ENCODE measurements around the gene MRPS14. TPM values are rescaled to one million over a fixed set of nuclear protein-coding genes. Genes with fewer than 3 reads are reported as not detected.

The MRPS14 gene
- total RNA-seq, 1 experiment from 2014 or later: 29.4 TPM

- no peak for ATAC-seq
- Histone ChIP-seq H3K27me3 (ENCODE audit: insufficient read depth, low read length) (no peaks in the 10 kb centered on the region), H3K9ac (ENCODE audit: low read length) (no peak overlapping the region), H3K27ac (ENCODE audit: low read depth, low read length) (no peak overlapping the region), H3K79me2 (ENCODE audit: insufficient read depth, low read length) (peaks cover 87% of the 10 kb centered on the region), H4K20me1 (ENCODE audit: insufficient read depth) (peaks cover 30% of the 10 kb centered on the region; the same call in 1 of the 2 replicates), H3K9me3 (ENCODE audit: control insufficient read depth in 1 of 2, insufficient read depth in 1 of 2, low read depth in 1 of 2, low read length in 2 of 2) (no peaks in the 10 kb centered on the region), H3K4me2 (ENCODE audit: low read length) (no peak overlapping the region), H2AFZ (ENCODE audit: low read depth, low read length, poor library complexity, severe bottlenecking) (no peak overlapping the region), H3K9me2 (ENCODE audit: insufficient read depth) (no peaks in the 10 kb centered on the region), H3K4me3 (replicated peaks in 1 of 2; ENCODE audit: low read depth in 1 of 2, low read length in 2 of 2) (no peak overlapping the region), H3K36me3 (ENCODE audit: control insufficient read depth in 1 of 2, insufficient read depth in 2 of 2, low read length in 2 of 2) (peaks cover 24 to 31% of the 10 kb centered on the region in 2 experiments), H3K4me1 (ENCODE audit: control insufficient read depth in 1 of 2, insufficient read depth in 2 of 2, low read length in 2 of 2) (peaks cover 5 to 19% of the 10 kb centered on the region in 2 experiments; a peak in 3 of 4 replicates)
- no peak for DNase-seq (ENCODE audit: low read depth, low spot score)
- BruUV-seq (replicated peaks): no TSS peak
- ChIA-PET CTCF (no interaction called here), POLR2A (interaction anchor here (0.8 kb wide), 1 partner anchor 233 kb away, joined by 3 read pairs; no protein-coding TSS in a partner anchor), RAD21 (ENCODE audit: low non-redundant PET in 1 of 2, low total read pairs in 2 of 2, uncharacterized antibody in 2 of 2, unreplicated experiment in 2 of 2) (no interaction called here)
- intact Hi-C loops (cut with micrococcal nuclease): no loop called here
- TF ChIP-seq, protein P1, sequence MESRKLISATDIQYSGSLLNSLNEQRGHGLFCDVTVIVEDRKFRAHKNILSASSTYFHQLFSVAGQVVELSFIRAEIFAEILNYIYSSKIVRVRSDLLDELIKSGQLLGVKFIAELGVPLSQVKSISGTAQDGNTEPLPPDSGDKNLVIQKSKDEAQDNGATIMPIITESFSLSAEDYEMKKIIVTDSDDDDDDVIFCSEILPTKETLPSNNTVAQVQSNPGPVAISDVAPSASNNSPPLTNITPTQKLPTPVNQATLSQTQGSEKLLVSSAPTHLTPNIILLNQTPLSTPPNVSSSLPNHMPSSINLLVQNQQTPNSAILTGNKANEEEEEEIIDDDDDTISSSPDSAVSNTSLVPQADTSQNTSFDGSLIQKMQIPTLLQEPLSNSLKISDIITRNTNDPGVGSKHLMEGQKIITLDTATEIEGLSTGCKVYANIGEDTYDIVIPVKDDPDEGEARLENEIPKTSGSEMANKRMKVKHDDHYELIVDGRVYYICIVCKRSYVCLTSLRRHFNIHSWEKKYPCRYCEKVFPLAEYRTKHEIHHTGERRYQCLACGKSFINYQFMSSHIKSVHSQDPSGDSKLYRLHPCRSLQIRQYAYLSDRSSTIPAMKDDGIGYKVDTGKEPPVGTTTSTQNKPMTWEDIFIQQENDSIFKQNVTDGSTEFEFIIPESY (IDR thresholded peaks at IDR 0.05; ENCODE audit: extremely low read depth, insufficient replicate concordance, low read length): no peak
- no peak for TF ChIP-seq MAX (IDR thresholded peaks at IDR 0.05)
- no peak for TF ChIP-seq ZFX (IDR thresholded peaks at IDR 0.05)
- TF ChIP-seq FOSL1 (IDR thresholded peaks at IDR 0.05; ENCODE audit: low read depth): no peak
- no peak for TF ChIP-seq RAD21 (IDR thresholded peaks at IDR 0.05; ENCODE audit: low read depth)
- no peak for TF ChIP-seq CEBPB (IDR thresholded peaks at IDR 0.05; ENCODE audit: low read depth)
- no peak for TF ChIP-seq CTCF (IDR thresholded peaks at IDR 0.05 in 2 of 3, conservative IDR thresholded peaks at IDR 0.05 in 1 of 3; ENCODE audit: borderline replicate concordance in 1 of 3, insufficient read depth in 1 of 3, low read depth in 2 of 3, low read length in 2 of 3)
- TF ChIP-seq SIN3A (IDR thresholded peaks at IDR 0.05; ENCODE audit: low read depth): no peak
- no peak for TF ChIP-seq SRF (IDR thresholded peaks at IDR 0.05; ENCODE audit: low read depth)
Observed at GRCh38 chr1:175003521-175003920, 19.7 kb downstream of the MRPS14 start.

All from HCT116 (cell line).